CD4-positive, alpha-beta T cell (primary cell): ENCODE results near the gene OGFOD2. TPM values are rescaled to one million over a fixed set of nuclear protein-coding genes. Genes with fewer than 3 reads are reported as not detected.

Source experiments
- ATAC-seq: fragments of 200-7000 bp; cut with Tn5 transposase; one replicate; pipeline ENCODE4 v1.10.0; 2022; ENCODE audit warnings: mild to moderate bottlenecking; ENCODE audit not compliant: poor library complexity
- CTCF ChIA-PET: fragments of 350-600 bp; sonication (Branson Sonifier 250); formaldehyde crosslinking; loops from one replicate; lab custom pipeline; 2021; ENCODE audit warnings: antibody characterized with exemption, inconsistent platforms; lab: Charles Lee
- POLR2A ChIA-PET: fragments of 350-600 bp; sonication (Branson Sonifier 250); formaldehyde crosslinking; loops from one replicate; lab custom pipeline; 2021; ENCODE audit warnings: antibody characterized with exemption, inconsistent platforms; lab: Charles Lee
- DNase-seq, 14 experiments: peaks; one replicate each; pipeline ENCODE4 v3.0.0-alpha.2; 2013 to 2020; ENCODE audit warnings: mixed read lengths in 2 of 14
- H3K27ac ChIP-seq, 2 donors: one replicate each; pipeline versions ENCODE4 v1.5.1 to v1.7.0; 2013; ENCODE audit warnings: low read length in 2 of 2, low read depth in 1 of 2, mild to moderate bottlenecking in 1 of 2
- H3K27me3 ChIP-seq, 2 experiments: 1 replicate in 1 of 2; 2 replicates in 1 of 2; pipeline versions ENCODE4 v1.6.1 to v1.7.0; 2013; ENCODE audit warnings: low read length in 2 of 2, control low read depth in 1 of 2, mild to moderate bottlenecking in 1 of 2, moderate library complexity in 1 of 2; ENCODE audit not compliant: insufficient read depth in 2 of 2, control insufficient read depth in 1 of 2
- H3K36me3 ChIP-seq: one replicate; pipeline ENCODE4 v1.6.1; 2013; ENCODE audit warnings: low read length, control low read depth; ENCODE audit not compliant: insufficient read depth
- H3K4me1 ChIP-seq: one replicate; pipeline ENCODE4 v1.6.1; 2013; ENCODE audit warnings: low read length, control low read depth; ENCODE audit not compliant: insufficient read depth
- H3K4me3 ChIP-seq: one replicate; pipeline ENCODE4 v1.5.1; 2013; ENCODE audit warnings: mild to moderate bottlenecking, low read length, moderate library complexity
- H3K9me3 ChIP-seq, 2 experiments: 1 replicate in 1 of 2; 2 replicates in 1 of 2; pipeline versions ENCODE4 v1.6.1 to v1.7.0; 2013; ENCODE audit warnings: low read length in 2 of 2, mild to moderate bottlenecking in 2 of 2, control low read depth in 1 of 2, moderate library complexity in 1 of 2; ENCODE audit not compliant: control insufficient read depth in 1 of 2, insufficient read depth in 1 of 2
- H3K27ac Mint-ChIP-seq: one replicate; pipeline ENCODE4 v1.8.0; 2020; ENCODE audit warnings: mixed read lengths
- H3K27me3 Mint-ChIP-seq: one replicate; pipeline ENCODE4 v1.8.0; 2021; ENCODE audit warnings: mixed read lengths
- H3K36me3 Mint-ChIP-seq: one replicate; pipeline ENCODE4 v1.8.0; 2021; ENCODE audit warnings: low read depth, mixed read lengths
- H3K4me1 Mint-ChIP-seq: one replicate; pipeline ENCODE4 v1.8.0; 2021; ENCODE audit warnings: low read depth, mixed read lengths
- H3K4me3 Mint-ChIP-seq: one replicate; pipeline ENCODE4 v1.8.0; 2020; ENCODE audit warnings: mild to moderate bottlenecking, mixed read lengths
- H3K9me3 Mint-ChIP-seq: one replicate; pipeline ENCODE4 v1.8.0; 2020; ENCODE audit warnings: mixed read lengths
- intact Hi-C, 2 experiments: fragments of 100-400 bp; cut with DNase I in 1 of 2; cut with micrococcal nuclease in 1 of 2; formaldehyde crosslinking; loops; one replicate each; pipeline versions ENCODE4 v1.15.1 to v1.9.0; 2023 to 2025; cut with DNase I, micrococcal nuclease
- total RNA-seq, 174 experiments: library from RNA in 2 of 174; stranded (reverse) in 2 of 174; gene quantifications; one replicate each; pipeline ENCODE4 v1.2.3 and lab custom pipeline; 2021 to 2026
- TF ChIP-seq, protein P1 (sequence below): fragments of 200-600 bp; IDR thresholded peaks from one replicate; pipeline ENCODE4 v1.8.0; 2022; ENCODE audit warnings: antibody characterized with exemption, mild to moderate bottlenecking

Gene OGFOD2
- total RNA-seq, 2 experiments from 2014 or later = 12.0 to 14.9 TPM

- Mint-ChIP-seq H3K4me1 (no peaks in the 10 kb centered on the region), H3K27ac (no peak overlapping the region), H3K9me3 (no peaks in the 10 kb centered on the region), H3K4me3 (no peak overlapping the region), H3K36me3 (peaks cover 9% of the 10 kb centered on the region), H3K27me3 (no peaks in the 10 kb centered on the region)
- Histone ChIP-seq H3K4me3 (no peak overlapping the region), H3K27me3 (no peaks in the 10 kb centered on the region), H3K27ac (no peak overlapping the region), H3K4me1 (peaks cover 21% of the 10 kb centered on the region), H3K36me3 (no peaks in the 10 kb centered on the region), H3K9me3 (no peaks in the 10 kb centered on the region)
- ChIA-PET POLR2A (interaction anchor here (0.6 to 1.3 kb wide), 4 partner anchors 44 to 63 kb away, joined by 3 read pairs; no protein-coding TSS in a partner anchor), CTCF (interaction anchor here (1.5 kb wide), 1 partner anchor 9 kb away, joined by 3 read pairs; no protein-coding TSS in a partner anchor)
- intact Hi-C loops = no loop called here
- no peak for DNase-seq
- TF ChIP-seq, protein P1, sequence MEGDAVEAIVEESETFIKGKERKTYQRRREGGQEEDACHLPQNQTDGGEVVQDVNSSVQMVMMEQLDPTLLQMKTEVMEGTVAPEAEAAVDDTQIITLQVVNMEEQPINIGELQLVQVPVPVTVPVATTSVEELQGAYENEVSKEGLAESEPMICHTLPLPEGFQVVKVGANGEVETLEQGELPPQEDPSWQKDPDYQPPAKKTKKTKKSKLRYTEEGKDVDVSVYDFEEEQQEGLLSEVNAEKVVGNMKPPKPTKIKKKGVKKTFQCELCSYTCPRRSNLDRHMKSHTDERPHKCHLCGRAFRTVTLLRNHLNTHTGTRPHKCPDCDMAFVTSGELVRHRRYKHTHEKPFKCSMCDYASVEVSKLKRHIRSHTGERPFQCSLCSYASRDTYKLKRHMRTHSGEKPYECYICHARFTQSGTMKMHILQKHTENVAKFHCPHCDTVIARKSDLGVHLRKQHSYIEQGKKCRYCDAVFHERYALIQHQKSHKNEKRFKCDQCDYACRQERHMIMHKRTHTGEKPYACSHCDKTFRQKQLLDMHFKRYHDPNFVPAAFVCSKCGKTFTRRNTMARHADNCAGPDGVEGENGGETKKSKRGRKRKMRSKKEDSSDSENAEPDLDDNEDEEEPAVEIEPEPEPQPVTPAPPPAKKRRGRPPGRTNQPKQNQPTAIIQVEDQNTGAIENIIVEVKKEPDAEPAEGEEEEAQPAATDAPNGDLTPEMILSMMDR = no peak
- ATAC-seq = no peak
Observed at GRCh38 chr12:122944605-122945592, 30.1 kb upstream of the OGFOD2 start.

DNA sequence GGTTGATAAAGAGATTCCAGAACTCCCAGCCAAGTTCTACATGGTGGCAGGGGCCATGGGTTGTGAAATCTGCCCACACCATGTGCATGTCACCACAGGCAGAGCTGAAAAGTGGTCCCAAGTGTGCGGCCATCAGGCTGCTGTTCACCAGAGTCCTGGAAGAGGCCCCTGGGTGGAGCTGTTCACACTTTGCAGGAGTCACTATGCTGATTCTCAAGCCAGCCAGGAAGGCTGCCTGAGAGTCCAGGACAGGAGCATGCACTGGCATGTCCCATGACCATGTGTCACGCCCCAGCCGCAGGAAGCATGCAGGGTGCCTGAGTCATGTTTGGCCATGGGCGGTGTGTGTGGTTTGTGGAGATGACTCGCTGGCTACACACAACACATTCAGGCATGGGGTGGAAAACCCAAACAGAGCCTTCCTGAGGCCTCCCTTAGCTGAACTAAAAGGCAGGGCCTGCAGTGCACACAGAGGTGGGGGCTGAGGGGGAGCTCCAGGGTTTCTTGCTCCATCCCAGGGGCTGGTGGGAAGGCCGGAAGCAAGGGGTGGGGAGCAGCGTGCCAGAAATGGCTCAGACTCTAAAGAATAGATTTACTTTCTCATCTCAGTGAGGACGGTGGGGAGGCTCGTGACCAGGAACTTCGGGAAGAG lies 28.2 kb upstream of the OGFOD2 start:
- no peak overlapping the region for H3K4me3 ChIP-seq
- H3K36me3 Mint-ChIP-seq = peaks cover 9% of the 10 kb centered on the region
- H3K9me3 Mint-ChIP-seq = no peaks in the 10 kb centered on the region
- H3K27ac ChIP-seq = no peak overlapping the region
- no peak overlapping the region for H3K27ac Mint-ChIP-seq
- TF ChIP-seq, protein P1 = no peak
- peak in 13 of 14 experiments; percentile 23 to 87 (median 61) for DNase-seq
- H3K4me1 Mint-ChIP-seq = no peaks in the 10 kb centered on the region
- ATAC-seq = peak; percentile 74
- intact Hi-C loops = no loop called here
- no peaks in the 10 kb centered on the region for H3K36me3 ChIP-seq
- CTCF ChIA-PET = interaction anchor here (0.8 to 1.4 kb wide), 3 partner anchors 66 to 153 kb away, joined by 3 to 4 read pairs (median 3); no protein-coding TSS in a partner anchor
- no peaks in the 10 kb centered on the region for H3K27me3 Mint-ChIP-seq
- POLR2A ChIA-PET = interaction anchor here (1.4 kb wide), 1 partner anchor 48 kb away, joined by 5 read pairs; no protein-coding TSS in a partner anchor
- no peaks in the 10 kb centered on the region for H3K9me3 ChIP-seq
- no peak overlapping the region for H3K4me3 Mint-ChIP-seq
- peaks cover 21% of the 10 kb centered on the region for H3K4me1 ChIP-seq
- no peaks in the 10 kb centered on the region for H3K27me3 ChIP-seq

GRCh38 chr12:122947352-122947792 lies 27.7 kb upstream of the OGFOD2 start:
- Mint-ChIP-seq H3K27ac (no peak overlapping the region), H3K4me1 (peaks cover 4% of the 10 kb centered on the region), H3K36me3 (peaks cover 9% of the 10 kb centered on the region), H3K27me3 (no peaks in the 10 kb centered on the region), H3K4me3 (no peak overlapping the region), H3K9me3 (no peaks in the 10 kb centered on the region)
- no peak for ATAC-seq
- intact Hi-C loops = no loop called here
- peak in 2 of 14 experiments; percentile 52 to 60 for DNase-seq
- H3K4me1 ChIP-seq = peaks cover 21% of the 10 kb centered on the region
- H3K36me3 ChIP-seq = no peaks in the 10 kb centered on the region
- CTCF ChIA-PET = interaction anchor here (0.8 to 2.1 kb wide), 4 partner anchors 66 to 154 kb away, joined by 3 to 5 read pairs (median 4); no protein-coding TSS in a partner anchor
- H3K9me3 ChIP-seq = no peaks in the 10 kb centered on the region
- H3K27me3 ChIP-seq = no peaks in the 10 kb centered on the region
- POLR2A ChIA-PET = interaction anchor here (0.6 to 1.4 kb wide), 2 partner anchors 10 to 49 kb away, joined by 3 to 5 read pairs; no protein-coding TSS in a partner anchor
- H3K27ac ChIP-seq = no peak overlapping the region
- H3K4me3 ChIP-seq = no peak overlapping the region
- TF ChIP-seq, protein P1 = no peak
